ENCODE results near the gene BBS9.

GRCh38 chr7:33562996-33563395 lies 433.6 kb downstream of the BBS9 start:
- TF ChIP-seq POLR2AphosphoS5 (IDR thresholded peaks at IDR 0.05; ENCODE audit: low read depth, low read length) (no peak), TAF1 (IDR thresholded peaks at IDR 0.05; ENCODE audit: low read depth, low read length) (no peak), POLR2A (IDR thresholded peaks at IDR 0.05; ENCODE audit: low read depth, low read length) (no peak), PAX5 (IDR thresholded peaks at IDR 0.05; ENCODE audit: insufficient read depth, low read length, severe bottlenecking) (no peak), POU2F2 (IDR thresholded peaks at IDR 0.05; ENCODE audit: low read depth, low read length) (no peak)

Data from GM12891 (cell line).